Activated CD8-positive, alpha-beta T cell treated with anti-CD3 and anti-CD28 coated beads for 36 hours (primary cell): Measurements from ENCODE around the gene GPR84. TPM values are rescaled to one million over a fixed set of nuclear protein-coding genes. Genes with fewer than 3 reads are reported as not detected.

ENCODE experiments used
- ATAC-seq: fragments of 200-7000 bp; cut with Tn5 transposase; one replicate; pipeline ENCODE4 v1.10.0; 2021; ENCODE audit warnings: mild to moderate bottlenecking, moderate library complexity
- CTCF ChIA-PET: fragments of 350-600 bp; sonication (Branson Sonifier 250); formaldehyde crosslinking; loops from one replicate; lab custom pipeline; 2021; ENCODE audit warnings: antibody characterized with exemption; lab: Charles Lee
- POLR2A ChIA-PET: fragments of 350-600 bp; sonication (Branson Sonifier 250); formaldehyde crosslinking; loops from one replicate; lab custom pipeline; 2021; ENCODE audit warnings: antibody characterized with exemption; lab: Charles Lee
- DNase-seq: peaks from one replicate; pipeline ENCODE4 v3.0.0-alpha.2; 2020
- H3K27ac Mint-ChIP-seq: one replicate; pipeline ENCODE4 v1.8.0; 2021; ENCODE audit warnings: mild to moderate bottlenecking, mixed read lengths
- H3K27me3 Mint-ChIP-seq: one replicate; pipeline ENCODE4 v1.8.0; 2021; ENCODE audit warnings: mixed read lengths
- H3K36me3 Mint-ChIP-seq: one replicate; pipeline ENCODE4 v1.8.0; 2021; ENCODE audit warnings: low read depth, mixed read lengths
- H3K4me1 Mint-ChIP-seq: one replicate; pipeline ENCODE4 v1.8.0; 2021; ENCODE audit warnings: low read depth, mixed read lengths
- H3K4me3 Mint-ChIP-seq: one replicate; pipeline ENCODE4 v1.8.0; 2021; ENCODE audit warnings: mild to moderate bottlenecking, moderate library complexity, mixed read lengths
- H3K9me3 Mint-ChIP-seq: one replicate; pipeline ENCODE4 v1.8.0; 2021; ENCODE audit warnings: mixed read lengths
- CTCF ChIP-seq: fragments of 200-600 bp; IDR thresholded peaks from one replicate; pipeline ENCODE4 v1.8.0; 2022; ENCODE audit warnings: antibody characterized with exemption, mild to moderate bottlenecking
- intact Hi-C: fragments of 100-400 bp; cut with micrococcal nuclease; formaldehyde crosslinking; loops from one replicate; pipeline ENCODE4 v1.10.0; 2022
- microRNA-seq: library from miRNA; unstranded; fragments of <30 nt; microRNA quantifications from one replicate; pipeline ENCODE4 v1.2.0, GENCODE V29; 2022; ENCODE audit warnings: borderline microRNAs expressed, borderline replicate concordance
- total RNA-seq, 2 experiments: library from RNA; stranded (reverse); gene quantifications; one replicate each; pipeline ENCODE4 v1.2.3, GENCODE V29; 2021

GPR84 gene
- total RNA-seq, 2 experiments from 2014 or later, result not detected

DNA sequence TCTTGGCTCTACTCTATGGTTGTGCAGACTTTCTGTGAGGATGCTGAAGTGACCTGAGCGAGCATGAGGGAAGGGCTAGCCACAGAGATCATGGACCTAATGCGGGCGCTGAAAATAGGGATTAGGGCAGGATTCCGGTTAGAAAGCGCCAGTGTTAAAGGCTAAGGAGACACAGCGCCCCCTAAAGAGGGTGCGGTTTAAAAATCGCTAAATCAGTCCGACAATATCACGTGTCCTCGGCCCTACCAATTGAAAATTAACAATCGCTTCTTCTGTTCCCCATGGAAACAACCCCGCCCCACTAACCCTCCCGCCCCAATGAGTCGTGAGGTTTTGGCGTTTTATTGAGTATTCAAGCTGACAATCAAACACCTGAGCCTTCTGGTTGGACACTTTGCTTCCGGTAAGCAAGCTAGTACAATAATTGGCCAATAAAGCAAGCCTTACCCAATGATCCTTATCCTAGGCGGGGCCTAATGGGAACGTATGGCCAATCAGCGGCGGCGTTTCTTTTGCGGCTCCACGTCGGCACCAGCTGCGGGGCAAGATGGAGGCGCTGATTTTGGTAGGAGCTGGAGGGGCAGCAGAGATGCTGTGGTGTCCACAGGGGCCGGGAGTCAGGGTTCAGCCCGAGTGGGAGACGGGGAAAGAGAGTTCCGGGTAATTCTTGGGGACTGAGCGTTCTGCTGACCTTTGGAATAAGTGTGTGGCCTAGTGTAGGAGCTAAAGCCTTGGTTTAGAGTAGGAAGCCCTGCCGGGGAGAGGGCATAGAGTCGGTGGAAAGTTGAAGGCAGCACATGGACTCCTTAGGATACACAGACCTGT is 39.5 kb downstream of the GPR84 start, which contains the start of gene COPZ1:
Gene COPZ1 (plus strand): TSS at position 515 of the 825 bp plus-strand sequence. CDS start 33 bp downstream, at position 548.
- Mint-ChIP-seq H3K27me3 (no peaks in the 10 kb centered on the region), H3K4me3 (peak within 1 kb of the TSS; percentile 98), H3K36me3 (peaks cover 3% of the 10 kb centered on the region), H3K27ac (peak within 1 kb of the TSS; percentile 94), H3K9me3 (no peaks in the 10 kb centered on the region), H3K4me1 (peaks cover 28% of the 10 kb centered on the region)
- peak; percentile 99 for ATAC-seq
- peak; percentile 65 for TF ChIP-seq CTCF
- ChIA-PET POLR2A (interaction anchor here (0.6 to 2.1 kb wide), 12 partner anchors 10 to 104 kb away, joined by 3 to 10 read pairs (median 4); partner anchors contain the start of genes CBX5 and HNRNPA1), CTCF (interaction anchor here (0.6 to 9.7 kb wide), 35 partner anchors 8 to 225 kb away, joined by 3 to 93 read pairs (median 6); partner anchors contain the start of genes NFE2 and PDE1B)
- DNase-seq, result peak; percentile 98
- intact Hi-C loops, result loop anchor here (2.0 to 5.0 kb wide), 2 partner anchors 37 to 44 kb away; partner anchors contain the start of genes CBX5, GPR84 and HNRNPA1

DNA sequence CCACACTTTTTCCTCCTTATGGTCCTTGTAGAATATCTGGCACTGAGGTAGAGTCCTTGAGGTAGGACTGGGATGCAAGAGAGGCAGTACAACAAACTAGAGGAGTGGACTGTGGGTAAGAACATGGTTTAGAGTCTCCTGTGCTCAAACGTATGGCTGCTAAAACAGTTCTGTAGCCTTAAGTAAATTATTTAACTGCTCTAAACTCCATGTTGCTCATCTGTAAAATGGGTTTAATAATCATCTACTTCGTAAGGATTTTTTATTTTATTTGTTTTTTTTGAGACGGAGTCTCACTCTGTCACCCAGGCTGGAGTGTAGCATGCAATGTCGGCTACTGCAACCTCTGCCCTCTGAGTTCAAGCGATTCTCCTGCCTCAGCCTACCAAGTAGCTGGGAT is 42.9 kb downstream of the GPR84 start:
- no peak for TF ChIP-seq CTCF
- intact Hi-C loops, result no loop called here
- ATAC-seq, result no peak
- Mint-ChIP-seq H3K4me3 (no peak overlapping the region), H3K4me1 (peaks cover 6% of the 10 kb centered on the region), H3K27me3 (no peaks in the 10 kb centered on the region), H3K27ac (no peak overlapping the region), H3K36me3 (peaks cover 3% of the 10 kb centered on the region), H3K9me3 (no peaks in the 10 kb centered on the region)
- ChIA-PET CTCF (interaction anchor here (1.3 to 9.7 kb wide), 4 partner anchors 15 to 63 kb away, joined by 3 to 93 read pairs (median 6); no protein-coding TSS in a partner anchor), POLR2A (interaction anchor here (0.6 to 1.1 kb wide), 2 partner anchors 33 to 40 kb away, joined by 3 to 4 read pairs; no protein-coding TSS in a partner anchor)
- no peak for DNase-seq

Small RNA genes lying within 50 kb of the gene (microRNA-seq; reads per million reads assigned to microRNA genes)
- 121 reads per million, percentile 70 among the genes with 10 or more reads in this experiment for gene MIR148B

Other genes with a start within 250 kb of the GPR84 start
- 10 to 100 TPM; 20.1 to 23.9 TPM for gene SMUG1, start 175.5 kb downstream of the GPR84 start, total RNA-seq
- 100 to 1,000 TPM; 125 to 128 TPM for gene CBX5, start 84.4 kb downstream of the GPR84 start, total RNA-seq
- 1,000 to 10,000 TPM; 2,224 to 2,338 TPM for gene HNRNPA1, start 83.8 kb downstream of the GPR84 start, total RNA-seq
- not detected for gene NFE2, start 63.5 kb downstream of the GPR84 start, total RNA-seq
- gene COPZ1, start 39.4 kb downstream of the GPR84 start, total RNA-seq, result 10 to 100 TPM; 75.8 to 78.4 TPM
- 1 to 10 TPM; 1.1 to 2.5 TPM for gene ZNF385A, start 20.2 kb upstream of the GPR84 start, total RNA-seq
- gene ITGA5, start 54.8 kb upstream of the GPR84 start, total RNA-seq, result 10 to 100 TPM; 35.2 to 36.6 TPM
- gene GTSF1, start 109.1 kb upstream of the GPR84 start, total RNA-seq, result 1 to 10 TPM; 6.9 to 9.4 TPM
- 10 to 100 TPM; 87.6 to 92.9 TPM for gene NCKAP1L, start 133.3 kb upstream of the GPR84 start, total RNA-seq
- 1 to 10 TPM; 5.2 to 5.6 TPM for gene PDE1B, start 185.1 kb upstream of the GPR84 start, total RNA-seq
- not detected for gene PPP1R1A, start 224.2 kb upstream of the GPR84 start, total RNA-seq